Measurements from ENCODE around the gene GRK7. TPM values are rescaled to one million over a fixed set of nuclear protein-coding genes. Genes with fewer than 3 reads are reported as not detected.
A peak's percentile ranks its signal among the peaks of the same experiment; 100 is the strongest.

GRK7 gene
- total and polyA plus RNA-seq, 9 of the 15 experiments (the other 6 are each of a cell fraction or from before 2014, with no cell fraction given), result 0.01 to 0.08 (median 0.04) TPM; not detected in 3

DNA sequence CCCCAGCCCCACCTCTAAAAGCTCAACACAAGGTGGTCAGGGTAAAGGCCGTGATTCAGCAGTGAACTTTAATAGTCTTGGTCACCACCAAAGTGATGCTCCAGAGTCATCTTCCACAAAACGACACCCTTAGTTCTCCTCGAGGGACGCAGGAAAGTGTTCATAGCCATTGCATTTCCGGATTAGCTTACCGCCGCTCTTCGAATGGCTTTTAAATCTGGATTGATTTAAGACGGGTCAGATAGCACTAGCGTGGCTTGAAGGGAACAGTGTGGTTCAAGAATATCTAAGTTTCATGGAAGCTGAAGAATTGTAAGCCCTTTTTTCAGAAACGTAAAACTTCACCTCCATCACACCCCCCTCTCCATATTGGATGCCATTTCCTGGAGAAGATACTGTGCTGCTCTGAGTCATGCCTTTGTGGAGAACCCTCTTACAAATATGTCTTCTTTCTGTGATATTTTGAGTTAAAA is 24.3 kb upstream of the GRK7 start (continued):
- TF ChIP-seq, protein P1, sequence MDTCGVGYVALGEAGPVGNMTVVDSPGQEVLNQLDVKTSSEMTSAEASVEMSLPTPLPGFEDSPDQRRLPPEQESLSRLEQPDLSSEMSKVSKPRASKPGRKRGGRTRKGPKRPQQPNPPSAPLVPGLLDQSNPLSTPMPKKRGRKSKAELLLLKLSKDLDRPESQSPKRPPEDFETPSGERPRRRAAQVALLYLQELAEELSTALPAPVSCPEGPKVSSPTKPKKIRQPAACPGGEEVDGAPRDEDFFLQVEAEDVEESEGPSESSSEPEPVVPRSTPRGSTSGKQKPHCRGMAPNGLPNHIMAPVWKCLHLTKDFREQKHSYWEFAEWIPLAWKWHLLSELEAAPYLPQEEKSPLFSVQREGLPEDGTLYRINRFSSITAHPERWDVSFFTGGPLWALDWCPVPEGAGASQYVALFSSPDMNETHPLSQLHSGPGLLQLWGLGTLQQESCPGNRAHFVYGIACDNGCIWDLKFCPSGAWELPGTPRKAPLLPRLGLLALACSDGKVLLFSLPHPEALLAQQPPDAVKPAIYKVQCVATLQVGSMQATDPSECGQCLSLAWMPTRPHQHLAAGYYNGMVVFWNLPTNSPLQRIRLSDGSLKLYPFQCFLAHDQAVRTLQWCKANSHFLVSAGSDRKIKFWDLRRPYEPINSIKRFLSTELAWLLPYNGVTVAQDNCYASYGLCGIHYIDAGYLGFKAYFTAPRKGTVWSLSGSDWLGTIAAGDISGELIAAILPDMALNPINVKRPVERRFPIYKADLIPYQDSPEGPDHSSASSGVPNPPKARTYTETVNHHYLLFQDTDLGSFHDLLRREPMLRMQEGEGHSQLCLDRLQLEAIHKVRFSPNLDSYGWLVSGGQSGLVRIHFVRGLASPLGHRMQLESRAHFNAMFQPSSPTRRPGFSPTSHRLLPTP (IDR thresholded peaks at IDR 0.05; ENCODE audit: borderline replicate concordance, extremely low read depth, insufficient read length), result no peak
- TF ChIP-seq NR2F6 (CRISPR knock-in tag; IDR thresholded peaks at IDR 0.05) (no peak), ZNF551 (CRISPR knock-in tag; IDR thresholded peaks at IDR 0.05) (no peak), PRMT5 (CRISPR knock-in tag; IDR thresholded peaks at IDR 0.05) (no peak), GTF2A2 (tag; IDR thresholded peaks at IDR 0.05) (no peak), SMARCA4 (IDR thresholded peaks at IDR 0.05) (peak; percentile 33; the same call in 1 of the 2 replicates), NFE2 (IDR thresholded peaks at IDR 0.05; ENCODE audit: low read depth) (peak; percentile 31; the same call in 1 of the 2 replicates), FOSL1 (tag; conservative IDR thresholded peaks at IDR 0.05) (peak; percentile 57), RBM22 (IDR thresholded peaks at IDR 0.05; ENCODE audit: low read depth, low read length, poor library complexity, severe bottlenecking) (no peak), ETV1 (tag; conservative IDR thresholded peaks at IDR 0.05; ENCODE audit: low read depth) (peak; percentile 46), CTBP1 (IDR thresholded peaks at IDR 0.05; ENCODE audit: borderline replicate concordance) (peak; percentile 58; the same call in 1 of the 2 replicates), GATA2 (CRISPR knock-in tag; IDR thresholded peaks at IDR 0.05) (no peak), ETV6 (IDR thresholded peaks at IDR 0.05; ENCODE audit: borderline replicate concordance in 1 of 2, low read depth in 2 of 2, low read length in 1 of 2) (no peak), ETV6 (CRISPR knock-in tag; IDR thresholded peaks at IDR 0.05; ENCODE audit: borderline replicate concordance) (no peak), HDAC1 (IDR thresholded peaks at IDR 0.05) (peak in 1 of 2 experiments; percentile 11; a peak in 1 of 4 replicates)
- TF ChIP-seq, protein P2, sequence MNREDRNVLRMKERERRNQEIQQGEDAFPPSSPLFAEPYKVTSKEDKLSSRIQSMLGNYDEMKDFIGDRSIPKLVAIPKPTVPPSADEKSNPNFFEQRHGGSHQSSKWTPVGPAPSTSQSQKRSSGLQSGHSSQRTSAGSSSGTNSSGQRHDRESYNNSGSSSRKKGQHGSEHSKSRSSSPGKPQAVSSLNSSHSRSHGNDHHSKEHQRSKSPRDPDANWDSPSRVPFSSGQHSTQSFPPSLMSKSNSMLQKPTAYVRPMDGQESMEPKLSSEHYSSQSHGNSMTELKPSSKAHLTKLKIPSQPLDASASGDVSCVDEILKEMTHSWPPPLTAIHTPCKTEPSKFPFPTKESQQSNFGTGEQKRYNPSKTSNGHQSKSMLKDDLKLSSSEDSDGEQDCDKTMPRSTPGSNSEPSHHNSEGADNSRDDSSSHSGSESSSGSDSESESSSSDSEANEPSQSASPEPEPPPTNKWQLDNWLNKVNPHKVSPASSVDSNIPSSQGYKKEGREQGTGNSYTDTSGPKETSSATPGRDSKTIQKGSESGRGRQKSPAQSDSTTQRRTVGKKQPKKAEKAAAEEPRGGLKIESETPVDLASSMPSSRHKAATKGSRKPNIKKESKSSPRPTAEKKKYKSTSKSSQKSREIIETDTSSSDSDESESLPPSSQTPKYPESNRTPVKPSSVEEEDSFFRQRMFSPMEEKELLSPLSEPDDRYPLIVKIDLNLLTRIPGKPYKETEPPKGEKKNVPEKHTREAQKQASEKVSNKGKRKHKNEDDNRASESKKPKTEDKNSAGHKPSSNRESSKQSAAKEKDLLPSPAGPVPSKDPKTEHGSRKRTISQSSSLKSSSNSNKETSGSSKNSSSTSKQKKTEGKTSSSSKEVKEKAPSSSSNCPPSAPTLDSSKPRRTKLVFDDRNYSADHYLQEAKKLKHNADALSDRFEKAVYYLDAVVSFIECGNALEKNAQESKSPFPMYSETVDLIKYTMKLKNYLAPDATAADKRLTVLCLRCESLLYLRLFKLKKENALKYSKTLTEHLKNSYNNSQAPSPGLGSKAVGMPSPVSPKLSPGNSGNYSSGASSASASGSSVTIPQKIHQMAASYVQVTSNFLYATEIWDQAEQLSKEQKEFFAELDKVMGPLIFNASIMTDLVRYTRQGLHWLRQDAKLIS (CRISPR knock-in tag; IDR thresholded peaks at IDR 0.05), result no peak
- TF ChIP-seq, protein P3, sequence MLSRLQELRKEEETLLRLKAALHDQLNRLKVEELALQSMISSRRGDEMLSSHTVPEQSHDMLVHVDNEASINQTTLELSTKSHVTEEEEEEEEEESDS (CRISPR knock-in tag; IDR thresholded peaks at IDR 0.05), result no peak
- TF ChIP-seq, protein P4, sequence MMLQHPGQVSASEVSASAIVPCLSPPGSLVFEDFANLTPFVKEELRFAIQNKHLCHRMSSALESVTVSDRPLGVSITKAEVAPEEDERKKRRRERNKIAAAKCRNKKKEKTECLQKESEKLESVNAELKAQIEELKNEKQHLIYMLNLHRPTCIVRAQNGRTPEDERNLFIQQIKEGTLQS (IDR thresholded peaks at IDR 0.05), result peak; percentile 34; the same call in 1 of the 2 replicates
- TF ChIP-seq, protein P4 (CRISPR knock-in tag; conservative IDR thresholded peaks at IDR 0.05), result no peak
- TF ChIP-seq, protein P5, sequence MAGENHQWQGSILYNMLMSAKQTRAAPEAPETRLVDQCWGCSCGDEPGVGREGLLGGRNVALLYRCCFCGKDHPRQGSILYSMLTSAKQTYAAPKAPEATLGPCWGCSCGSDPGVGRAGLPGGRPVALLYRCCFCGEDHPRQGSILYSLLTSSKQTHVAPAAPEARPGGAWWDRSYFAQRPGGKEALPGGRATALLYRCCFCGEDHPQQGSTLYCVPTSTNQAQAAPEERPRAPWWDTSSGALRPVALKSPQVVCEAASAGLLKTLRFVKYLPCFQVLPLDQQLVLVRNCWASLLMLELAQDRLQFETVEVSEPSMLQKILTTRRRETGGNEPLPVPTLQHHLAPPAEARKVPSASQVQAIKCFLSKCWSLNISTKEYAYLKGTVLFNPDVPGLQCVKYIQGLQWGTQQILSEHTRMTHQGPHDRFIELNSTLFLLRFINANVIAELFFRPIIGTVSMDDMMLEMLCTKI (IDR thresholded peaks at IDR 0.05; ENCODE audit: partially characterized antibody), result no peak

Measured in K562 (cell line).